Measurements from ENCODE around the gene LEF1.

LEF1 gene

GRCh38 chr4:108115168-108115526, 53.6 kb downstream of the LEF1 start:
- Histone ChIP-seq H3K36me3 (ENCODE audit: control insufficient read depth in 1 of 2, insufficient read depth in 2 of 2, low read length in 2 of 2) (no peaks in the 10 kb centered on the region), H3K9ac (ENCODE audit: low read depth in 1 of 2, low read length in 2 of 2) (no peak overlapping the region), H3K4me3 (ENCODE audit: low read depth in 1 of 2, low read length in 2 of 2) (no peak overlapping the region), H3K27me3 (ENCODE audit: control insufficient read depth in 1 of 2, insufficient read depth in 2 of 2, low read length in 2 of 2) (no peaks in the 10 kb centered on the region), H3K4me1 (ENCODE audit: control insufficient read depth in 1 of 2, insufficient read depth in 2 of 2, low read length in 2 of 2) (no peaks in the 10 kb centered on the region), H3K9me3 (ENCODE audit: control insufficient read depth in 1 of 2, low read length in 2 of 2) (no peaks in the 10 kb centered on the region), H3K27ac (ENCODE audit: low read depth, low read length) (no peak overlapping the region)

GRCh38 chr4:108114503-108114902, 54.2 kb downstream of the LEF1 start:
- no peak overlapping the region for H3K4me3 ChIP-seq (ENCODE audit: low read depth in 1 of 2, low read length in 2 of 2)
- H3K4me1 ChIP-seq (ENCODE audit: control insufficient read depth in 1 of 2, insufficient read depth in 2 of 2, low read length in 2 of 2), result no peaks in the 10 kb centered on the region
- H3K27me3 ChIP-seq (ENCODE audit: control insufficient read depth in 1 of 2, insufficient read depth in 2 of 2, low read length in 2 of 2), result no peaks in the 10 kb centered on the region
- no peak overlapping the region for H3K9ac ChIP-seq (ENCODE audit: low read depth in 1 of 2, low read length in 2 of 2)
- no peak overlapping the region for H3K27ac ChIP-seq (ENCODE audit: low read depth, low read length)
- H3K9me3 ChIP-seq (ENCODE audit: control insufficient read depth in 1 of 2, low read length in 2 of 2), result no peaks in the 10 kb centered on the region
- no peaks in the 10 kb centered on the region for H3K36me3 ChIP-seq (ENCODE audit: control insufficient read depth in 1 of 2, insufficient read depth in 2 of 2, low read length in 2 of 2)

DNA sequence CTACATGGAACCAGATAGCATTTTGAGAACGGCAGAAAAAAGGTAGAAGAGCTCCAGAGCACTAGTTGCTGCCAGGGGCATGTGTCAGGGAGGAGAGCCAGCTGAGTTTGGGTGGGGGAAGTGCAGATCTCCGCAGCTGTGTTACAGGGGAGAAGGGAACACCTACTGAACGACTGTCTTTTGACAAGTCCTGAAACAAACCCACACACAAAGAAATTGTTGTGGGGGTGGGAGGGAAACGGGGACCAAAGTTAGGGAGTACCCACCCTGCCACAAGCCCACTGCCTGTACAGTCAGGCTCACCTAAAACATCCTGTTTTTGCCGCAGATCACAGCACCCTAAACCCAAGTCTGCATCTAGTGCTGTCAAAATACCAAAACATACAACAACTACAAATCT, 55.5 kb downstream of the LEF1 start:
- Histone ChIP-seq H3K36me3 (ENCODE audit: control insufficient read depth in 1 of 2, insufficient read depth in 2 of 2, low read length in 2 of 2) (no peaks in the 10 kb centered on the region), H3K27me3 (ENCODE audit: control insufficient read depth in 1 of 2, insufficient read depth in 2 of 2, low read length in 2 of 2) (no peaks in the 10 kb centered on the region), H3K27ac (ENCODE audit: low read depth, low read length) (no peak overlapping the region), H3K4me1 (ENCODE audit: control insufficient read depth in 1 of 2, insufficient read depth in 2 of 2, low read length in 2 of 2) (no peaks in the 10 kb centered on the region), H3K9me3 (ENCODE audit: control insufficient read depth in 1 of 2, low read length in 2 of 2) (no peaks in the 10 kb centered on the region), H3K9ac (ENCODE audit: low read depth in 1 of 2, low read length in 2 of 2) (no peak overlapping the region), H3K4me3 (ENCODE audit: low read depth in 1 of 2, low read length in 2 of 2) (no peak overlapping the region)

GRCh38 chr4:108111781-108112180, 57.0 kb downstream of the LEF1 start:
- no peaks in the 10 kb centered on the region for H3K9me3 ChIP-seq (ENCODE audit: control insufficient read depth in 1 of 2, low read length in 2 of 2)
- H3K36me3 ChIP-seq (ENCODE audit: control insufficient read depth in 1 of 2, insufficient read depth in 2 of 2, low read length in 2 of 2), result no peaks in the 10 kb centered on the region
- no peaks in the 10 kb centered on the region for H3K4me1 ChIP-seq (ENCODE audit: control insufficient read depth in 1 of 2, insufficient read depth in 2 of 2, low read length in 2 of 2)
- no peaks in the 10 kb centered on the region for H3K27me3 ChIP-seq (ENCODE audit: control insufficient read depth in 1 of 2, insufficient read depth in 2 of 2, low read length in 2 of 2)
- H3K4me3 ChIP-seq (ENCODE audit: low read depth in 1 of 2, low read length in 2 of 2), result no peak overlapping the region
- H3K9ac ChIP-seq (ENCODE audit: low read depth in 1 of 2, low read length in 2 of 2), result no peak overlapping the region
- H3K27ac ChIP-seq (ENCODE audit: low read depth, low read length), result no peak overlapping the region

- Histone ChIP-seq H3K36me3 (ENCODE audit: control insufficient read depth in 1 of 2, insufficient read depth in 2 of 2, low read length in 2 of 2) (no peaks in the 10 kb centered on the region), H3K4me3 (ENCODE audit: low read depth in 1 of 2, low read length in 2 of 2) (no peak overlapping the region), H3K27me3 (ENCODE audit: control insufficient read depth in 1 of 2, insufficient read depth in 2 of 2, low read length in 2 of 2) (no peaks in the 10 kb centered on the region), H3K9me3 (ENCODE audit: control insufficient read depth in 1 of 2, low read length in 2 of 2) (no peaks in the 10 kb centered on the region), H3K9ac (ENCODE audit: low read depth in 1 of 2, low read length in 2 of 2) (no peak overlapping the region), H3K4me1 (ENCODE audit: control insufficient read depth in 1 of 2, insufficient read depth in 2 of 2, low read length in 2 of 2) (no peaks in the 10 kb centered on the region), H3K27ac (ENCODE audit: low read depth, low read length) (no peak overlapping the region)
Measured at GRCh38 chr4:108110450-108110849, 58.3 kb downstream of the LEF1 start.

DNA sequence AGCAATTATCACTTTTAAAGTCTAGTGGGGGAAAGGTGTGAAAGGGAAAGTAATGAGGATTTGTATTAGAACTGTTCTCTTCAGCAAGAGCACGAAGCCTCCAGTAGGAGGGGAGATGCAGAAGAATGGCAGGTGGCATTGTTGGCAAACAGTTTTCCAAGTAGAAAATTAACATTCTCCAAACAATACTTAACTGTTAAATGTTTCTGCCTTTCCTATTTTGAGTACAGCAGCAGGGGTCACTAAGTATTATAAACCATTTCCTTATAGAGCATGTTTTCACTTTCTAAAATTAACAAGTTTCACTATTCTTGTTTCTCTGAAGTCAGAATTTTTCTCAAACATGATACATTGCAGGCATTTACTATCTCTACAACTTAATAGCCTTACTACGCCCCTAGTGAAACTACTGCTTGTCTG, 58.7 kb downstream of the LEF1 start:
- Histone ChIP-seq H3K4me3 (ENCODE audit: low read depth in 1 of 2, low read length in 2 of 2) (no peak overlapping the region), H3K27me3 (ENCODE audit: control insufficient read depth in 1 of 2, insufficient read depth in 2 of 2, low read length in 2 of 2) (no peaks in the 10 kb centered on the region), H3K9ac (ENCODE audit: low read depth in 1 of 2, low read length in 2 of 2) (no peak overlapping the region), H3K36me3 (ENCODE audit: control insufficient read depth in 1 of 2, insufficient read depth in 2 of 2, low read length in 2 of 2) (no peaks in the 10 kb centered on the region), H3K9me3 (ENCODE audit: control insufficient read depth in 1 of 2, low read length in 2 of 2) (no peaks in the 10 kb centered on the region), H3K27ac (ENCODE audit: low read depth, low read length) (no peak overlapping the region), H3K4me1 (ENCODE audit: control insufficient read depth in 1 of 2, insufficient read depth in 2 of 2, low read length in 2 of 2) (no peaks in the 10 kb centered on the region)

DNA sequence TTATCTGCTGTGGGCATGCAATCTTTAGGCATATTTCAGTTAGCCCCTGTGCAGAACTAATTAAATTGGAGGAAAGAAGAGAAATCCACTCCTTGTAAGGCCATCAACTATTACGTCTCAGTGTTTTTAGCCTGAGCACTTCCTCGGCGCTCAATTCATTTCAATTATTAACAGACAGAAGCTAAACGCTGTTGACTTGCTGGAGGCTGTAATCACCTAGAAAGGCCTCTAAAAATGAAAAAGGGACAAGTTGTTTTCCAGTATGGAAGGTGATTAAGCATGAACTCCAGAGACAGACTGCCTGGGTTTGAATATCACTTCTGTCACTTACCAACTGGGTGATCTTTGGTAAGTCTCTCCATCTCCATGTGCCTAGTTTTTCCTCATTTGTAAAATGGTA, 59.6 kb downstream of the LEF1 start:
- Histone ChIP-seq H3K4me1 (ENCODE audit: control insufficient read depth in 1 of 2, insufficient read depth in 2 of 2, low read length in 2 of 2) (no peaks in the 10 kb centered on the region), H3K9me3 (ENCODE audit: control insufficient read depth in 1 of 2, low read length in 2 of 2) (no peaks in the 10 kb centered on the region), H3K9ac (ENCODE audit: low read depth in 1 of 2, low read length in 2 of 2) (no peak overlapping the region), H3K27ac (ENCODE audit: low read depth, low read length) (no peak overlapping the region), H3K27me3 (ENCODE audit: control insufficient read depth in 1 of 2, insufficient read depth in 2 of 2, low read length in 2 of 2) (no peaks in the 10 kb centered on the region), H3K36me3 (ENCODE audit: control insufficient read depth in 1 of 2, insufficient read depth in 2 of 2, low read length in 2 of 2) (no peaks in the 10 kb centered on the region), H3K4me3 (ENCODE audit: low read depth in 1 of 2, low read length in 2 of 2) (no peak overlapping the region)

GRCh38 chr4:108107729-108108382, 60.9 kb downstream of the LEF1 start:
- Histone ChIP-seq H3K27me3 (ENCODE audit: control insufficient read depth in 1 of 2, insufficient read depth in 2 of 2, low read length in 2 of 2) (no peaks in the 10 kb centered on the region), H3K4me3 (ENCODE audit: low read depth in 1 of 2, low read length in 2 of 2) (no peak overlapping the region), H3K36me3 (ENCODE audit: control insufficient read depth in 1 of 2, insufficient read depth in 2 of 2, low read length in 2 of 2) (no peaks in the 10 kb centered on the region), H3K9me3 (ENCODE audit: control insufficient read depth in 1 of 2, low read length in 2 of 2) (no peaks in the 10 kb centered on the region), H3K27ac (ENCODE audit: low read depth, low read length) (no peak overlapping the region), H3K4me1 (ENCODE audit: control insufficient read depth in 1 of 2, insufficient read depth in 2 of 2, low read length in 2 of 2) (no peaks in the 10 kb centered on the region), H3K9ac (ENCODE audit: low read depth in 1 of 2, low read length in 2 of 2) (no peak overlapping the region)

- Histone ChIP-seq H3K27me3 (ENCODE audit: control insufficient read depth in 1 of 2, insufficient read depth in 2 of 2, low read length in 2 of 2) (no peaks in the 10 kb centered on the region), H3K27ac (ENCODE audit: low read depth, low read length) (no peak overlapping the region), H3K9ac (ENCODE audit: low read depth in 1 of 2, low read length in 2 of 2) (no peak overlapping the region), H3K36me3 (ENCODE audit: control insufficient read depth in 1 of 2, insufficient read depth in 2 of 2, low read length in 2 of 2) (no peaks in the 10 kb centered on the region), H3K9me3 (ENCODE audit: control insufficient read depth in 1 of 2, low read length in 2 of 2) (no peaks in the 10 kb centered on the region), H3K4me1 (ENCODE audit: control insufficient read depth in 1 of 2, insufficient read depth in 2 of 2, low read length in 2 of 2) (no peaks in the 10 kb centered on the region), H3K4me3 (ENCODE audit: low read depth in 1 of 2, low read length in 2 of 2) (no peak overlapping the region)
Measured at GRCh38 chr4:108107101-108107500, 61.6 kb downstream of the LEF1 start.

GRCh38 chr4:108106186-108106585, 62.5 kb downstream of the LEF1 start:
- Histone ChIP-seq H3K4me3 (ENCODE audit: low read depth in 1 of 2, low read length in 2 of 2) (no peak overlapping the region), H3K9me3 (ENCODE audit: control insufficient read depth in 1 of 2, low read length in 2 of 2) (no peaks in the 10 kb centered on the region), H3K27me3 (ENCODE audit: control insufficient read depth in 1 of 2, insufficient read depth in 2 of 2, low read length in 2 of 2) (no peaks in the 10 kb centered on the region), H3K36me3 (ENCODE audit: control insufficient read depth in 1 of 2, insufficient read depth in 2 of 2, low read length in 2 of 2) (no peaks in the 10 kb centered on the region), H3K9ac (ENCODE audit: low read depth in 1 of 2, low read length in 2 of 2) (no peak overlapping the region), H3K4me1 (ENCODE audit: control insufficient read depth in 1 of 2, insufficient read depth in 2 of 2, low read length in 2 of 2) (no peaks in the 10 kb centered on the region), H3K27ac (ENCODE audit: low read depth, low read length) (no peak overlapping the region)

All from duodenal mucosa (tissue), 2 donors.